Measurements from ENCODE around the gene THSD7B.

THSD7B gene

DNA sequence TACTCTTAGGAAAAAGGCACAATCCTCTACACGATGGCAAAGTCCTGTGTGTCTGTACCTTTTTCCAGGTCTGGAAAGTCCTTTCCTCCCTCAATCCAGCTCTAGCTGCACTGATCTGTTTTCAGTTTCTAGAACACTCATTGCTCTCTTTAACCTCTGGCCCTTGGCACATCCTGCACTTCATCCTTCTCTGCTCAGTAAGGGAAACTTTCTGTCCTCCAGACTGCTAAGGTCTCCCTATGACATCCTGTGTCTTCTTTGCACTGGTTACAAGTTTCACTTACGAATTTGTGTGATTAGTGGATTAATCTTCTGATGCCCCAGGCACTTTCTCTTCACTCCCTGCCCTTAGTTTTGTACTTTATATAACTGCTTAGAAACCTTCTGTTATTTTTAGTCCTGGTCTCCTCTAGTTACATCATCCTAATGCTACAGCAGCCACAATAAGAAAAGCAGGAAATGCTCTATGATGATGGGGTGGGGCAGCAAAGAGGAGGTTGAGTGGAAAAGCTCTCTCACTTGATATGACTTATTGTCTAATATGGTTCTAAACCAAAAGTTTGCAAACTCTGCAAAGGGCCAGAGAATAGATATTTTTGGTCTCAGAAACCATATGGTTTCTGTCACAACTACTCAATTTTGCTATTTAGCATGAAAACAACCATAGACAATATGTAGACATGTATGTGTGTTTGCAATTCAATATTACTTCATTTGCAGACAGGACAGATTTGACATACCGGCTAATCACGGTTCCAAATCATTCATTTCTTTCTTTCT is 568.2 kb downstream of the THSD7B start:
- WGBS, 2 donors (ENCODE audit: extremely low coverage in 2 of 2, insufficient read length in 2 of 2, insufficient replicate concordance in 1 of 2): no CpG with 5 or more reads among the region's 4 CpGs

DNA sequence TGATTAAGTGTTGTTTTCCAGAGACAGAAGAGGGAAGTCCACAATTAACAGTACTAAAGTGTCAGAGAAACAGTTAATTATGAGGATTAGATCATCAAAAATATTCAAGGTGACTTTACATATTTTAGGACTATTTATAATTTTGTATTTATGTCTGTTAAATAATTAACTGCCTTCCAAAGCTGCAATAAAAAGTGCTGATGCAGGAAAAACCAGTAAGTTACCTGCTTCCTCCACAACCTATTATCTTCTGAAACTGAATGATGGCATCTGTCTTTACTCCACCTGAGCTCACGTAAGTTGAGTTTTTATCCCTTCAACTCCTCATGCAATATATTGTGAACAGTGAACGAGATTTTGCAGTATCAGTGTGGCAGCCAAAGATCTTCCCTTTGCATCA is 570.7 kb downstream of the THSD7B start:
- no peaks in the 10 kb centered on the region for H3K79me1 ChIP-seq (ENCODE audit: low read depth, low read length)
- H2AFZ ChIP-seq (ENCODE audit: low read length): no peak overlapping the region
- no peak overlapping the region for H3K4me3 ChIP-seq (ENCODE audit: low read length in 2 of 2)
- H2BK120ac ChIP-seq (ENCODE audit: low read depth, low read length): no peak overlapping the region
- H3K4me2 ChIP-seq (ENCODE audit: insufficient read depth, low read length, poor library complexity, severe bottlenecking): no peak overlapping the region
- no peak overlapping the region for H2AK5ac ChIP-seq (ENCODE audit: low read depth, low read length)
- H3K4ac ChIP-seq (ENCODE audit: low read length): no peak overlapping the region
- H2BK15ac ChIP-seq (ENCODE audit: low read length): no peak overlapping the region
- H3K4me1 ChIP-seq (ENCODE audit: control insufficient read depth in 2 of 2, insufficient read depth in 1 of 2, low read depth in 1 of 2, low read length in 2 of 2): no peaks in the 10 kb centered on the region
- no peak overlapping the region for H3K9ac ChIP-seq (ENCODE audit: low read depth, low read length, poor library complexity)
- H2BK12ac ChIP-seq (ENCODE audit: low read length): no peak overlapping the region
- H3K14ac ChIP-seq (ENCODE audit: low read length): no peak overlapping the region
- H3K27ac ChIP-seq (replicated peaks; ENCODE audit: low read length): no peak overlapping the region
- H3K9me3 ChIP-seq (replicated peaks in 1 of 2; ENCODE audit: control insufficient read depth in 2 of 2, insufficient read depth in 1 of 2, low read depth in 1 of 2, low read length in 2 of 2): no peaks in the 10 kb centered on the region
- WGBS, 2 donors (ENCODE audit: extremely low coverage in 2 of 2, insufficient read length in 2 of 2, insufficient replicate concordance in 1 of 2): no CpG with 5 or more reads among the region's 2 CpGs
- H2BK5ac ChIP-seq (ENCODE audit: low read length): no peak overlapping the region
- H4K8ac ChIP-seq (ENCODE audit: low read depth, low read length): no peak overlapping the region
- no peaks in the 10 kb centered on the region for H3K36me3 ChIP-seq (replicated peaks in 1 of 2; ENCODE audit: control insufficient read depth in 2 of 2, insufficient read depth in 2 of 2, low read length in 2 of 2)
- no peaks in the 10 kb centered on the region for H3K27me3 ChIP-seq (ENCODE audit: control insufficient read depth in 3 of 3, insufficient read depth in 3 of 3, low read depth in 1 of 3, low read length in 3 of 3)
- H3K18ac ChIP-seq (ENCODE audit: low read length): no peak overlapping the region
- no peak overlapping the region for H3K23ac ChIP-seq (ENCODE audit: low read depth, low read length, poor library complexity)
- H4K91ac ChIP-seq (ENCODE audit: low read depth, low read length, poor library complexity): no peak overlapping the region
- DNase-seq (ENCODE audit: low spot score): no peak

More for the DNA sequence above, 568.2 kb downstream of the THSD7B start:
- Histone ChIP-seq H3K9me3 (replicated peaks in 1 of 2; ENCODE audit: control insufficient read depth in 2 of 2, insufficient read depth in 1 of 2, low read depth in 1 of 2, low read length in 2 of 2) (peaks cover 0 to 2% of the 10 kb centered on the region in 2 donors), H2BK5ac (ENCODE audit: low read length) (no peak overlapping the region), H3K23ac (ENCODE audit: low read depth, low read length, poor library complexity) (no peak overlapping the region), H3K4ac (ENCODE audit: low read length) (no peak overlapping the region), H4K8ac (ENCODE audit: low read depth, low read length) (no peak overlapping the region), H3K18ac (ENCODE audit: low read length) (no peak overlapping the region), H3K36me3 (replicated peaks in 1 of 2; ENCODE audit: control insufficient read depth in 2 of 2, insufficient read depth in 2 of 2, low read length in 2 of 2) (no peaks in the 10 kb centered on the region), H4K91ac (ENCODE audit: low read depth, low read length, poor library complexity) (no peak overlapping the region), H3K4me3 (ENCODE audit: low read length in 2 of 2) (no peak overlapping the region), H2BK12ac (ENCODE audit: low read length) (no peak overlapping the region), H2AK5ac (ENCODE audit: low read depth, low read length) (no peak overlapping the region), H2BK15ac (ENCODE audit: low read length) (no peak overlapping the region), H3K27me3 (ENCODE audit: control insufficient read depth in 3 of 3, insufficient read depth in 3 of 3, low read depth in 1 of 3, low read length in 3 of 3) (no peaks in the 10 kb centered on the region), H2BK120ac (ENCODE audit: low read depth, low read length) (no peak overlapping the region), H3K4me1 (ENCODE audit: control insufficient read depth in 2 of 2, insufficient read depth in 1 of 2, low read depth in 1 of 2, low read length in 2 of 2) (no peaks in the 10 kb centered on the region), H3K79me1 (ENCODE audit: low read depth, low read length) (no peaks in the 10 kb centered on the region), H3K14ac (ENCODE audit: low read length) (no peak overlapping the region), H3K27ac (replicated peaks; ENCODE audit: low read length) (no peak overlapping the region), H3K9ac (ENCODE audit: low read depth, low read length, poor library complexity) (no peak overlapping the region), H3K4me2 (ENCODE audit: insufficient read depth, low read length, poor library complexity, severe bottlenecking) (no peak overlapping the region), H2AFZ (ENCODE audit: low read length) (no peak overlapping the region)
- DNase-seq (ENCODE audit: low spot score): no peak

DNA sequence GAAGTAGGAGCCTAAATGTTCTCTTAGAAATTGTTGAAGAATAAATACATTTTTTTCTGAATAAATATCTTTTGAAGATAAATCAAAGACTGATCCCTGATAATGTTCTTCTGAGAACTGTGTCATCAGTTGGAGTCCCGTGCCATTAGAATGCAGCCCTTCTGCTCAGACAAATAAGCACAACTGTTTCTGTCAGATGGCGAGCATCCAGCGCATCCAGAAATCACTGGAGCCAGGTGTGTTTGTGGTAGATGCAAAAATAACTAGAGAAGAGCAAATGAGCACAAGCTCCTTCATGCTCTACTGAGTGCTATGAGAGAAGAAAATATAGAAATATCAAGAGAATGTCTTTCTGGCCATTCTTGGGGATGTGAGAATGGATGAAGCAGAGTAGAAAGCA is 573.7 kb downstream of the THSD7B start:
- Histone ChIP-seq H2BK12ac (ENCODE audit: low read length) (no peak overlapping the region), H3K4ac (ENCODE audit: low read length) (no peak overlapping the region), H3K36me3 (replicated peaks in 1 of 2; ENCODE audit: control insufficient read depth in 2 of 2, insufficient read depth in 2 of 2, low read length in 2 of 2) (no peaks in the 10 kb centered on the region), H2BK5ac (ENCODE audit: low read length) (no peak overlapping the region), H3K18ac (ENCODE audit: low read length) (no peak overlapping the region), H3K14ac (ENCODE audit: low read length) (no peak overlapping the region), H3K4me2 (ENCODE audit: insufficient read depth, low read length, poor library complexity, severe bottlenecking) (no peak overlapping the region), H3K27me3 (ENCODE audit: control insufficient read depth in 3 of 3, insufficient read depth in 3 of 3, low read depth in 1 of 3, low read length in 3 of 3) (no peaks in the 10 kb centered on the region), H3K4me1 (ENCODE audit: control insufficient read depth in 2 of 2, insufficient read depth in 1 of 2, low read depth in 1 of 2, low read length in 2 of 2) (no peaks in the 10 kb centered on the region), H3K9me3 (replicated peaks in 1 of 2; ENCODE audit: control insufficient read depth in 2 of 2, insufficient read depth in 1 of 2, low read depth in 1 of 2, low read length in 2 of 2) (no peaks in the 10 kb centered on the region), H2BK120ac (ENCODE audit: low read depth, low read length) (no peak overlapping the region), H2AFZ (ENCODE audit: low read length) (no peak overlapping the region), H3K4me3 (ENCODE audit: low read length in 2 of 2) (no peak overlapping the region), H4K8ac (ENCODE audit: low read depth, low read length) (no peak overlapping the region), H2AK5ac (ENCODE audit: low read depth, low read length) (no peak overlapping the region), H2BK15ac (ENCODE audit: low read length) (no peak overlapping the region), H4K91ac (ENCODE audit: low read depth, low read length, poor library complexity) (no peak overlapping the region), H3K27ac (replicated peaks; ENCODE audit: low read length) (no peak overlapping the region), H3K9ac (ENCODE audit: low read depth, low read length, poor library complexity) (no peak overlapping the region), H3K79me1 (ENCODE audit: low read depth, low read length) (no peaks in the 10 kb centered on the region), H3K23ac (ENCODE audit: low read depth, low read length, poor library complexity) (no peak overlapping the region)
- DNase-seq (ENCODE audit: low spot score): no peak
- WGBS, 2 donors (ENCODE audit: extremely low coverage in 2 of 2, insufficient read length in 2 of 2, insufficient replicate concordance in 1 of 2): no CpG with 5 or more reads among the region's 3 CpGs

DNA sequence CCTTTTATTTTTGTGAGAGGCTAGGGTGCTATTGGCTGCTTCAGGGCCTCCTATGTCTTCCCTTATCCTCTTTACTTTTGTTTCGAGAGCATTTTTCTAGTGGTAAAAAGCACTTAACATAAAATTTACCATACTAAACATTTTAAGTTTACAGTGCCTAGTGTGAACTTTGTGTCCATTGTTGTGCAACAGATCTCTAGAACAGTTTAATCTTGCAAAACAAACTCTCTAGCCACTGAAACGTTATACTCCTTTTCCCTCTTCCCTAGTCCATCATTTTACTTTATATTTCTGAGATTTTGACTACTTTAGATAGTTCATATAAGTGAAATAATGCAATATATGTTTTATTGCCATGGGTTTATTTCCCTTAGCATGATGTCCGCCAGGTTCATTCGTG is 580.6 kb downstream of the THSD7B start:
- no peak overlapping the region for H2BK5ac ChIP-seq (ENCODE audit: low read length)
- H3K27me3 ChIP-seq (ENCODE audit: control insufficient read depth in 3 of 3, insufficient read depth in 3 of 3, low read depth in 1 of 3, low read length in 3 of 3): no peaks in the 10 kb centered on the region
- no peak overlapping the region for H3K4me2 ChIP-seq (ENCODE audit: insufficient read depth, low read length, poor library complexity, severe bottlenecking)
- H3K14ac ChIP-seq (ENCODE audit: low read length): no peak overlapping the region
- no peak overlapping the region for H3K18ac ChIP-seq (ENCODE audit: low read length)
- no peak overlapping the region for H3K23ac ChIP-seq (ENCODE audit: low read depth, low read length, poor library complexity)
- H2AFZ ChIP-seq (ENCODE audit: low read length): no peak overlapping the region
- no peaks in the 10 kb centered on the region for H3K9me3 ChIP-seq (replicated peaks in 1 of 2; ENCODE audit: control insufficient read depth in 2 of 2, insufficient read depth in 1 of 2, low read depth in 1 of 2, low read length in 2 of 2)
- no CpG with 5 or more reads among the region's 4 CpGs for WGBS, 2 donors (ENCODE audit: extremely low coverage in 2 of 2, insufficient read length in 2 of 2, insufficient replicate concordance in 1 of 2)
- no peak overlapping the region for H2AK5ac ChIP-seq (ENCODE audit: low read depth, low read length)
- H2BK12ac ChIP-seq (ENCODE audit: low read length): no peak overlapping the region
- H2BK120ac ChIP-seq (ENCODE audit: low read depth, low read length): no peak overlapping the region
- H3K4me1 ChIP-seq (ENCODE audit: control insufficient read depth in 2 of 2, insufficient read depth in 1 of 2, low read depth in 1 of 2, low read length in 2 of 2): no peaks in the 10 kb centered on the region
- H3K9ac ChIP-seq (ENCODE audit: low read depth, low read length, poor library complexity): no peak overlapping the region
- no peak overlapping the region for H2BK15ac ChIP-seq (ENCODE audit: low read length)
- no peak overlapping the region for H3K4ac ChIP-seq (ENCODE audit: low read length)
- H3K27ac ChIP-seq (replicated peaks; ENCODE audit: low read length): no peak overlapping the region
- H3K79me1 ChIP-seq (ENCODE audit: low read depth, low read length): no peaks in the 10 kb centered on the region
- H3K36me3 ChIP-seq (replicated peaks in 1 of 2; ENCODE audit: control insufficient read depth in 2 of 2, insufficient read depth in 2 of 2, low read length in 2 of 2): no peaks in the 10 kb centered on the region
- no peak for DNase-seq (ENCODE audit: low spot score)
- no peak overlapping the region for H4K8ac ChIP-seq (ENCODE audit: low read depth, low read length)
- H4K91ac ChIP-seq (ENCODE audit: low read depth, low read length, poor library complexity): no peak overlapping the region
- H3K4me3 ChIP-seq (ENCODE audit: low read length in 2 of 2): no peak overlapping the region
